Sigmoid colon (tissue), 4 donors: ENCODE measurements around the gene TMEM220.

Experiments
- POLR2A ChIP-seq, 2 donors: fragments of 450-650 bp; IDR thresholded peaks; one replicate each; pipeline ENCODE4 v1.6.1; 2016; ENCODE audit warnings: antibody characterized with exemption in 2 of 2, mild to moderate bottlenecking in 2 of 2, moderate library complexity in 2 of 2
- POLR2AphosphoS5 ChIP-seq, 4 donors: sonication (generic); formaldehyde crosslinking; IDR thresholded peaks; one replicate each; pipeline ENCODE4 v1.6.1; 2017; ENCODE audit warnings: antibody characterized with exemption in 4 of 4
- TF ChIP-seq, protein P1 (sequence below), 4 experiments: fragments of 450-650 bp in 3 of 4; fragments of 200-600 bp in 1 of 4; IDR thresholded peaks; one replicate each; pipeline ENCODE4 v1.5.1; 2016 to 2019; ENCODE audit warnings: antibody characterized with exemption in 4 of 4, mild to moderate bottlenecking in 3 of 4, moderate library complexity in 2 of 4

GRCh38 chr17:10718547-10718946, 11.3 kb downstream of the TMEM220 start:
- TF ChIP-seq POLR2A (IDR thresholded peaks at IDR 0.05) (no peak), POLR2AphosphoS5 (IDR thresholded peaks at IDR 0.05) (no peak)
- TF ChIP-seq, protein P1, sequence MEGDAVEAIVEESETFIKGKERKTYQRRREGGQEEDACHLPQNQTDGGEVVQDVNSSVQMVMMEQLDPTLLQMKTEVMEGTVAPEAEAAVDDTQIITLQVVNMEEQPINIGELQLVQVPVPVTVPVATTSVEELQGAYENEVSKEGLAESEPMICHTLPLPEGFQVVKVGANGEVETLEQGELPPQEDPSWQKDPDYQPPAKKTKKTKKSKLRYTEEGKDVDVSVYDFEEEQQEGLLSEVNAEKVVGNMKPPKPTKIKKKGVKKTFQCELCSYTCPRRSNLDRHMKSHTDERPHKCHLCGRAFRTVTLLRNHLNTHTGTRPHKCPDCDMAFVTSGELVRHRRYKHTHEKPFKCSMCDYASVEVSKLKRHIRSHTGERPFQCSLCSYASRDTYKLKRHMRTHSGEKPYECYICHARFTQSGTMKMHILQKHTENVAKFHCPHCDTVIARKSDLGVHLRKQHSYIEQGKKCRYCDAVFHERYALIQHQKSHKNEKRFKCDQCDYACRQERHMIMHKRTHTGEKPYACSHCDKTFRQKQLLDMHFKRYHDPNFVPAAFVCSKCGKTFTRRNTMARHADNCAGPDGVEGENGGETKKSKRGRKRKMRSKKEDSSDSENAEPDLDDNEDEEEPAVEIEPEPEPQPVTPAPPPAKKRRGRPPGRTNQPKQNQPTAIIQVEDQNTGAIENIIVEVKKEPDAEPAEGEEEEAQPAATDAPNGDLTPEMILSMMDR (IDR thresholded peaks at IDR 0.05): no peak
